Right renal cortex interstitium (tissue), 3 donors: ENCODE results near the gene MICAL2. TPM values are rescaled to one million over a fixed set of nuclear protein-coding genes. Genes with fewer than 3 reads are reported as not detected.

Experiments
- DNase-seq, 3 donors: peaks; one replicate each; pipeline ENCODE4 v3.0.0-alpha.2; 2013; ENCODE audit warnings: low read depth in 3 of 3, low spot score in 2 of 3
- polyA plus RNA-seq, 3 donors: library from polyadenylated mRNA; unstranded; fragments of 120-200 nt; gene quantifications; one replicate each; pipeline ENCODE4 v1.2.1, GENCODE V29; 2013; ENCODE audit not compliant: insufficient read length in 3 of 3

MICAL2 gene
- polyA plus RNA-seq, 3 donors: 6.7 to 8.3 (median 7.1) TPM

GRCh38 chr11:12291313-12291712 is 180.9 kb downstream of the MICAL2 start:
- DNase-seq: no peak

GRCh38 chr11:12291766-12292165 is 181.4 kb downstream of the MICAL2 start:
- no peak for DNase-seq

GRCh38 chr11:12292766-12293165 is 182.4 kb downstream of the MICAL2 start:
- DNase-seq: no peak

- DNase-seq: no peak
Observed at GRCh38 chr11:12293486-12293885, 183.1 kb downstream of the MICAL2 start.

- no peak for DNase-seq
Observed at GRCh38 chr11:12294613-12295012, 184.2 kb downstream of the MICAL2 start.

- DNase-seq: no peak
Observed at GRCh38 chr11:12295943-12296342, 185.6 kb downstream of the MICAL2 start.

- no peak for DNase-seq
Observed at GRCh38 chr11:12298610-12299009, 188.2 kb downstream of the MICAL2 start.

- DNase-seq: no peak
Observed at GRCh38 chr11:12301379-12301778, 191.0 kb downstream of the MICAL2 start.

- DNase-seq: no peak
Observed at GRCh38 chr11:12303421-12304149, 193.2 kb downstream of the MICAL2 start.

- no peak for DNase-seq
Observed at GRCh38 chr11:12306830-12307229, 196.4 kb downstream of the MICAL2 start.

GRCh38 chr11:12312132-12312531 is 201.7 kb downstream of the MICAL2 start:
- DNase-seq: no peak

Other genes with a start within 250 kb of the MICAL2 start
- gene DKK3, start 102.0 kb upstream of the MICAL2 start, polyA plus RNA-seq: 10 to 100 TPM; 72.0 to 81.3 (median 72.5) TPM